NT2/D1 (cell line): Measurements from ENCODE around the gene SKIC8.

Experiments used
- DNase-seq: peaks from one replicate; pipeline ENCODE4 v3.0.0-alpha.2; 2011; ENCODE audit warnings: low read depth, low spot score
- H3K27me3 ChIP-seq: 2 replicates; pipeline ENCODE4 v1.6.0; 2011; ENCODE audit warnings: mild to moderate bottlenecking; ENCODE audit not compliant: insufficient read length, insufficient read depth
- H3K36me3 ChIP-seq: 2 replicates; pipeline ENCODE4 v1.6.1; 2011; ENCODE audit warnings: mild to moderate bottlenecking, low read length, mixed read lengths; ENCODE audit not compliant: insufficient read depth, insufficient read length
- H3K4me1 ChIP-seq: 2 replicates; pipeline ENCODE4 v1.5.1; 2011; ENCODE audit not compliant: insufficient read depth, insufficient read length
- H3K4me3 ChIP-seq: 2 replicates; pipeline ENCODE4 v1.5.1; 2011; ENCODE audit warnings: low read depth; ENCODE audit not compliant: insufficient read length
- H3K9ac ChIP-seq: 2 replicates; pipeline ENCODE4 v1.6.0; 2011; ENCODE audit warnings: low read depth; ENCODE audit not compliant: insufficient read length
- H3K9me3 ChIP-seq: 2 replicates; pipeline ENCODE4 v1.5.1; 2011; ENCODE audit warnings: mild to moderate bottlenecking, low read length; ENCODE audit not compliant: insufficient read depth
- SUZ12 ChIP-seq: IDR thresholded peaks from 2 replicates; pipeline ENCODE4 v1.6.1; 2011; ENCODE audit not compliant: insufficient read length, insufficient read depth; ENCODE audit errors: extremely low read depth
- YY1 ChIP-seq: IDR thresholded peaks from 2 replicates; pipeline ENCODE4 v1.6.1; 2011; ENCODE audit not compliant: insufficient read length, insufficient read depth
- ZNF274 ChIP-seq: IDR thresholded peaks from 2 replicates; pipeline ENCODE4 v1.6.1; 2011; ENCODE audit warnings: mild to moderate bottlenecking, low read depth, low read length

SKIC8 gene

GRCh38 chr15:78299101-78299930, at the start of gene SKIC8:
SKIC8 (minus strand) TSS chr15:78299609; CDS start chr15:78295686, 3,923 bp downstream.
- peak; percentile 88 for DNase-seq
- H3K36me3 ChIP-seq: peaks cover 14% of the 10 kb centered on the region
- H3K9ac ChIP-seq: peak within 1 kb of the TSS; percentile 93
- peak within 1 kb of the TSS; percentile 92 for H3K4me3 ChIP-seq
- H3K4me1 ChIP-seq: peaks cover 5% of the 10 kb centered on the region
- H3K9me3 ChIP-seq: peaks cover 5% of the 10 kb centered on the region; the same call in 1 of the 2 replicates
- TF ChIP-seq SUZ12 (no peak), ZNF274 (no peak), YY1 (peak; percentile 55)
- no peaks in the 10 kb centered on the region for H3K27me3 ChIP-seq

GRCh38 chr15:78347586-78348543, 48.5 kb upstream of the SKIC8 start:
- no peak for TF ChIP-seq YY1
- TF ChIP-seq SUZ12: no peak
- no peak for TF ChIP-seq ZNF274
- no peak overlapping the region for H3K9ac ChIP-seq
- no peak overlapping the region for H3K4me3 ChIP-seq
- peaks cover 37% of the 10 kb centered on the region for H3K36me3 ChIP-seq
- no peaks in the 10 kb centered on the region for H3K4me1 ChIP-seq
- H3K9me3 ChIP-seq: no peaks in the 10 kb centered on the region
- no peak for DNase-seq
- no peaks in the 10 kb centered on the region for H3K27me3 ChIP-seq

DNA sequence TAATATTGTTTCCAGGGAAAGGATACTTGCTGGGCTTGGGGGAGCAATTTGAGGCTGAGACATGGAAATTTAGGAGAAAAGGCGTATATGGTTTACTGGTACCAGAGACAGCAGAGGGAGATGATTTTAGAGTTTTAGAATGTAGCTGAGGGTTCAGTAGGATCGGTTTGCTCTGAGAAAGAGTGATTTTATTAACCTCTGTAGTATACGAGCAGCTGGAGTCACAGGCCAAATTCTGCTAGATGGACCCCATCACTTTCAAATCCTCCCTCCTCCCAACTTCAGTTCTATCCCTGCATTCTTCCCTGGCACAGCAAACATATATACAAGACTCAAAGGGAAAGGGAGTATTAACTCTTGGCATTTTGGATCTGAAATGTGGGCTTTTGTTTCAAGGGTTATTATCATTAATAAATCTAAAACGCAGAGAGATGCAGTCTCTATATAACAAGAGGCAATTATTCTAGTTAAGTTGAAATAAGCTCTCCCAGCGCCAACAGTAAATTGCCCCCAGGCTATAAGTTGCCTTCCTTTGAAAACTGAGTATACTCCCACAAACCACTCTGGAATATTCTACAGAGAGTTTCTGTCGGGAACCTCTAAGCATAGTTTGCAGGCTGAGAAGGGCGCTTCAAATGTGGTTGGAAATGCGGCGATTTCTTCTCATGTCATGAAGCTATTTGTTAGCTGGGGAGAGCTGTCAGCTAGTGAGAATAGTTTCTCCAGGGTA, 46.2 kb upstream of the SKIC8 start:
- peaks cover 7% of the 10 kb centered on the region for H3K4me1 ChIP-seq
- peak overlapping the region; percentile 5 for H3K9ac ChIP-seq
- H3K36me3 ChIP-seq: peaks cover 37% of the 10 kb centered on the region
- DNase-seq: no peak
- H3K27me3 ChIP-seq: peaks cover 2% of the 10 kb centered on the region
- TF ChIP-seq ZNF274 (no peak), SUZ12 (no peak), YY1 (no peak)
- H3K9me3 ChIP-seq: no peaks in the 10 kb centered on the region
- H3K4me3 ChIP-seq: no peak overlapping the region

DNA sequence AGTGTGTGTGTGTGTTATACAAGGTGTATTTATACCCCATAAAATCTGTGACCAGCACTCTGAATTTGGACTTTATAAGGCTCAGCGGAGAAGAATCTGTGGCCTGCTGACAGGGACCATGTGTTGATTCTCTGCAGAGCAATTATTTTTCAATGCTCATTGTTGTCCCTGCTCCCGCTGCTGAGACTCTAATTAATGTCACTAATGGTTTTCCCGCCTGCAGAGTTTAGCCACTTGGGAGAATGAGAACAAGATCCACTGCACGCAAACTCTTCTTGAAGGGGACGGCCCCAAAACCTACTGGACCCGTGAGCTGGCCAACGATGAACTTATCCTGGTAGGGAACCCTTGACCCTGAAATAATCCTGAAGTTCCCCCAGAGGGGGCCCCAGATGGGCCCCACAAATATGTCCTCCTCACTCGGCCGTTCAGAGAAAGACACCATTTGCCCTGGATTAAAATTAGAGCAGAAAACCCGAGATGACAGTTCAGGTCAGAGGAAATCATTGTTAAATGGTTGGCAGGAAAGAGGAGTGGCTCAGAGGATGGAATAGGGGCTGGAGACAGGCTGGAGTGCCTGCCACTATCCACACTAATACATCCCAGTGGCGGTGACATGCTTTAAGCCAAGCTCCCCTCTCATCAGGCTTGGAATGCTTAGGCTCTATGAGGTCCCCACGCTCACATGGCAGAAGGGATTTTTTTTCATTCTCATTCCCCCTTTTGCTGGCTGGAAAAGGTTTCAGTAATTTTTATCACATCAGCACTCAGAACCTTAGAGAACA, 44.1 kb upstream of the SKIC8 start:
- Histone ChIP-seq H3K9me3 (no peaks in the 10 kb centered on the region), H3K9ac (no peak overlapping the region), H3K4me1 (peaks cover 11% of the 10 kb centered on the region), H3K36me3 (peaks cover 32% of the 10 kb centered on the region), H3K27me3 (peaks cover 19% of the 10 kb centered on the region), H3K4me3 (no peak overlapping the region)
- TF ChIP-seq YY1: no peak
- no peak for TF ChIP-seq SUZ12
- TF ChIP-seq ZNF274: no peak
- DNase-seq: no peak

DNA sequence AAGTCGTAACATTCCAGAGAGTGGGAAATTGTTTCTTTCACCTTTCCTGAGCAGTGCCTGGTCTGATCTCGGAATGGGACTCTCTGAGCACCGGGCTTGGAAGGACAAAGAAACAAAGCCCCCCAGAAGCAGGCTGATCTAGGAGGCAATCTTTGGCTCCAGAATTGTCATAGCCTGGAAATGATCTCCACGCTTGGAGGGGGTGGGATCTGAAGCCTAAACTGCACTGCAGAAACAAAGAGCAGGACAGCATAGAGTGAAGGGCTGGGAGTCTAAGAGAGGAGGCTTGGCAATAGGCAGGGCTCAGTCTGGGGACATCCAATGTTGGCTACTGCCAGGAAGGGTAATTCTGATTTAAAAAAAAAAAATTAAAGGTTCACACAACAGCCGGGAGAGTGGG, 42.6 kb upstream of the SKIC8 start:
- no peak for TF ChIP-seq YY1
- no peak for TF ChIP-seq SUZ12
- no peak for TF ChIP-seq ZNF274
- peaks cover 26% of the 10 kb centered on the region for H3K27me3 ChIP-seq
- peak overlapping the region; percentile 53 for H3K9ac ChIP-seq

GRCh38 chr15:78341057-78341987, 41.9 kb upstream of the SKIC8 start:
- Histone ChIP-seq H3K36me3 (peaks cover 17% of the 10 kb centered on the region), H3K27me3 (peaks cover 26% of the 10 kb centered on the region), H3K4me1 (peaks cover 15% of the 10 kb centered on the region), H3K9ac (peak overlapping the region; percentile 85), H3K9me3 (no peaks in the 10 kb centered on the region), H3K4me3 (peak overlapping the region; percentile 81)
- no peak for DNase-seq
- TF ChIP-seq ZNF274 (no peak), SUZ12 (no peak), YY1 (no peak)

More for the DNA sequence above, 42.6 kb upstream of the SKIC8 start:
- H3K4me1 ChIP-seq: peaks cover 11% of the 10 kb centered on the region
- no peak for DNase-seq
- no peak overlapping the region for H3K4me3 ChIP-seq
- no peaks in the 10 kb centered on the region for H3K9me3 ChIP-seq
- peaks cover 18% of the 10 kb centered on the region for H3K36me3 ChIP-seq
